ENCODE results near the gene CTNND2. TPM values are rescaled to one million over a fixed set of nuclear protein-coding genes. Genes with fewer than 3 reads are reported as not detected.

CTNND2 gene
- total RNA-seq, 2 experiments from 2014 or later: not detected

- CTCF ChIA-PET: no interaction called here
- Mint-ChIP-seq H3K27me3 (ENCODE audit: low read depth) (no peaks in the 10 kb centered on the region), H3K27ac (no peak overlapping the region), H3K36me3 (ENCODE audit: low read depth) (no peaks in the 10 kb centered on the region), H3K4me3 (no peak overlapping the region), H3K4me1 (ENCODE audit: low read depth) (no peaks in the 10 kb centered on the region), H3K9me3 (peaks cover 1% of the 10 kb centered on the region)
- intact Hi-C loops (cut with micrococcal nuclease): no loop called here
- no peak for DNase-seq
Observed at GRCh38 chr5:11681796-11682195, 222.4 kb downstream of the CTNND2 start.

- DNase-seq: no peak
- H3K27ac Mint-ChIP-seq: no peak overlapping the region
- intact Hi-C loops (cut with micrococcal nuclease): no loop called here
- H3K27me3 Mint-ChIP-seq (ENCODE audit: low read depth): no peaks in the 10 kb centered on the region
- H3K4me1 Mint-ChIP-seq (ENCODE audit: low read depth): no peaks in the 10 kb centered on the region
- no peaks in the 10 kb centered on the region for H3K36me3 Mint-ChIP-seq (ENCODE audit: low read depth)
- H3K4me3 Mint-ChIP-seq: no peak overlapping the region
- CTCF ChIA-PET: no interaction called here
- peaks cover 1% of the 10 kb centered on the region for H3K9me3 Mint-ChIP-seq
Observed at GRCh38 chr5:11679676-11680075, 224.6 kb downstream of the CTNND2 start.

- Mint-ChIP-seq H3K36me3 (ENCODE audit: low read depth) (no peaks in the 10 kb centered on the region), H3K27ac (no peak overlapping the region), H3K4me3 (no peak overlapping the region), H3K27me3 (ENCODE audit: low read depth) (no peaks in the 10 kb centered on the region), H3K9me3 (peaks cover 5% of the 10 kb centered on the region), H3K4me1 (ENCODE audit: low read depth) (no peaks in the 10 kb centered on the region)
- CTCF ChIA-PET: no interaction called here
- intact Hi-C loops (cut with micrococcal nuclease): no loop called here
- DNase-seq: no peak
Observed at GRCh38 chr5:11675184-11675583, 229.1 kb downstream of the CTNND2 start.

- Mint-ChIP-seq H3K27me3 (ENCODE audit: low read depth) (no peaks in the 10 kb centered on the region), H3K9me3 (peaks cover 15% of the 10 kb centered on the region), H3K27ac (no peak overlapping the region), H3K36me3 (ENCODE audit: low read depth) (no peaks in the 10 kb centered on the region), H3K4me1 (ENCODE audit: low read depth) (no peaks in the 10 kb centered on the region), H3K4me3 (no peak overlapping the region)
- intact Hi-C loops (cut with micrococcal nuclease): no loop called here
- no peak for DNase-seq
- CTCF ChIA-PET: no interaction called here
Observed at GRCh38 chr5:11672385-11673085, 231.7 kb downstream of the CTNND2 start.

GRCh38 chr5:11658376-11658775, 245.9 kb downstream of the CTNND2 start:
- Mint-ChIP-seq H3K27me3 (ENCODE audit: low read depth) (peaks cover 2% of the 10 kb centered on the region), H3K4me3 (no peak overlapping the region), H3K9me3 (no peaks in the 10 kb centered on the region), H3K4me1 (ENCODE audit: low read depth) (no peaks in the 10 kb centered on the region), H3K27ac (no peak overlapping the region), H3K36me3 (ENCODE audit: low read depth) (no peaks in the 10 kb centered on the region)
- CTCF ChIA-PET: no interaction called here
- DNase-seq: no peak
- intact Hi-C loops (cut with micrococcal nuclease): no loop called here

GRCh38 chr5:11656916-11657315, 247.3 kb downstream of the CTNND2 start:
- Mint-ChIP-seq H3K27me3 (ENCODE audit: low read depth) (peaks cover 2% of the 10 kb centered on the region), H3K4me1 (ENCODE audit: low read depth) (no peaks in the 10 kb centered on the region), H3K9me3 (no peaks in the 10 kb centered on the region), H3K27ac (no peak overlapping the region), H3K4me3 (no peak overlapping the region), H3K36me3 (ENCODE audit: low read depth) (no peaks in the 10 kb centered on the region)
- no peak for DNase-seq
- intact Hi-C loops (cut with micrococcal nuclease): no loop called here
- CTCF ChIA-PET: no interaction called here

GRCh38 chr5:11655681-11656080, 248.6 kb downstream of the CTNND2 start:
- Mint-ChIP-seq H3K9me3 (no peaks in the 10 kb centered on the region), H3K4me1 (ENCODE audit: low read depth) (no peaks in the 10 kb centered on the region), H3K27me3 (ENCODE audit: low read depth) (peaks cover 2% of the 10 kb centered on the region), H3K27ac (no peak overlapping the region), H3K36me3 (ENCODE audit: low read depth) (no peaks in the 10 kb centered on the region), H3K4me3 (no peak overlapping the region)
- intact Hi-C loops (cut with micrococcal nuclease): no loop called here
- no peak for DNase-seq
- CTCF ChIA-PET: no interaction called here

GRCh38 chr5:11650936-11651335, 253.3 kb downstream of the CTNND2 start:
- CTCF ChIA-PET: no interaction called here
- Mint-ChIP-seq H3K27ac (no peak overlapping the region), H3K9me3 (peaks cover 5% of the 10 kb centered on the region), H3K36me3 (ENCODE audit: low read depth) (no peaks in the 10 kb centered on the region), H3K4me1 (ENCODE audit: low read depth) (no peaks in the 10 kb centered on the region), H3K27me3 (ENCODE audit: low read depth) (no peaks in the 10 kb centered on the region), H3K4me3 (no peak overlapping the region)
- no peak for DNase-seq
- intact Hi-C loops (cut with micrococcal nuclease): no loop called here

GRCh38 chr5:11646141-11646540, 258.1 kb downstream of the CTNND2 start:
- no peak overlapping the region for H3K4me3 Mint-ChIP-seq
- no peak for DNase-seq
- no peaks in the 10 kb centered on the region for H3K36me3 Mint-ChIP-seq (ENCODE audit: low read depth)
- H3K9me3 Mint-ChIP-seq: peaks cover 8% of the 10 kb centered on the region
- intact Hi-C loops (cut with micrococcal nuclease): no loop called here
- CTCF ChIA-PET: no interaction called here
- no peak overlapping the region for H3K27ac Mint-ChIP-seq
- H3K27me3 Mint-ChIP-seq (ENCODE audit: low read depth): no peaks in the 10 kb centered on the region
- H3K4me1 Mint-ChIP-seq (ENCODE audit: low read depth): no peaks in the 10 kb centered on the region

- no peaks in the 10 kb centered on the region for H3K4me1 Mint-ChIP-seq (ENCODE audit: low read depth)
- H3K4me3 Mint-ChIP-seq: no peak overlapping the region
- no peak for DNase-seq
- intact Hi-C loops (cut with micrococcal nuclease): no loop called here
- CTCF ChIA-PET: no interaction called here
- no peak overlapping the region for H3K27ac Mint-ChIP-seq
- no peaks in the 10 kb centered on the region for H3K36me3 Mint-ChIP-seq (ENCODE audit: low read depth)
- no peaks in the 10 kb centered on the region for H3K27me3 Mint-ChIP-seq (ENCODE audit: low read depth)
- peaks cover 2% of the 10 kb centered on the region for H3K9me3 Mint-ChIP-seq
Observed at GRCh38 chr5:11642438-11642837, 261.8 kb downstream of the CTNND2 start.

- H3K36me3 Mint-ChIP-seq (ENCODE audit: low read depth): no peaks in the 10 kb centered on the region
- no peaks in the 10 kb centered on the region for H3K4me1 Mint-ChIP-seq (ENCODE audit: low read depth)
- peaks cover 2% of the 10 kb centered on the region for H3K9me3 Mint-ChIP-seq
- CTCF ChIA-PET: no interaction called here
- intact Hi-C loops (cut with micrococcal nuclease): no loop called here
- H3K27ac Mint-ChIP-seq: no peak overlapping the region
- H3K4me3 Mint-ChIP-seq: no peak overlapping the region
- DNase-seq: no peak
- no peaks in the 10 kb centered on the region for H3K27me3 Mint-ChIP-seq (ENCODE audit: low read depth)
Observed at GRCh38 chr5:11640158-11640873, 263.9 kb downstream of the CTNND2 start.

- intact Hi-C loops (cut with micrococcal nuclease): no loop called here
- CTCF ChIA-PET: no interaction called here
- no peak for DNase-seq
- Mint-ChIP-seq H3K36me3 (ENCODE audit: low read depth) (no peaks in the 10 kb centered on the region), H3K4me1 (ENCODE audit: low read depth) (no peaks in the 10 kb centered on the region), H3K4me3 (no peak overlapping the region), H3K9me3 (peaks cover 8% of the 10 kb centered on the region), H3K27ac (no peak overlapping the region), H3K27me3 (ENCODE audit: low read depth) (no peaks in the 10 kb centered on the region)
Observed at GRCh38 chr5:11622785-11623184, 281.5 kb downstream of the CTNND2 start.

- intact Hi-C loops (cut with micrococcal nuclease): no loop called here
- CTCF ChIA-PET: no interaction called here
- Mint-ChIP-seq H3K27ac (no peak overlapping the region), H3K4me1 (ENCODE audit: low read depth) (no peaks in the 10 kb centered on the region), H3K9me3 (peaks cover 9% of the 10 kb centered on the region), H3K4me3 (no peak overlapping the region), H3K27me3 (ENCODE audit: low read depth) (peaks cover 4% of the 10 kb centered on the region), H3K36me3 (ENCODE audit: low read depth) (no peaks in the 10 kb centered on the region)
- DNase-seq: no peak
Observed at GRCh38 chr5:11620172-11620571, 284.1 kb downstream of the CTNND2 start.
